Chondrocyte (in vitro differentiated cells): Measurements from ENCODE around the gene MR1. TPM values are rescaled to one million over a fixed set of nuclear protein-coding genes. Genes with fewer than 3 reads are reported as not detected.

Experiments used
- DNase-seq: peaks from one replicate; pipeline ENCODE4 v3.0.0; 2021; ENCODE audit warnings: mixed read lengths, low spot score
- H3K27ac Mint-ChIP-seq: one replicate; pipeline ENCODE4 v1.8.0; 2021; ENCODE audit warnings: mild to moderate bottlenecking, moderate library complexity, mixed read lengths; ENCODE audit not compliant: unreplicated experiment
- H3K27me3 Mint-ChIP-seq: 2 replicates; pipeline ENCODE4 v1.8.0; 2021; ENCODE audit warnings: low read depth, mixed read lengths
- H3K36me3 Mint-ChIP-seq: 2 replicates; pipeline ENCODE4 v1.8.0; 2021; ENCODE audit warnings: low read depth, mixed read lengths
- H3K4me1 Mint-ChIP-seq: 2 replicates; pipeline ENCODE4 v1.8.0; 2021; ENCODE audit warnings: low read depth, mild to moderate bottlenecking, mixed read lengths
- H3K4me3 Mint-ChIP-seq: one replicate; pipeline ENCODE4 v1.8.0; 2021; ENCODE audit warnings: mild to moderate bottlenecking, moderate library complexity, mixed read lengths; ENCODE audit not compliant: unreplicated experiment
- H3K9me3 Mint-ChIP-seq: 2 replicates; pipeline ENCODE4 v1.8.0; 2021; ENCODE audit warnings: low read depth, mixed read lengths
- CTCF ChIP-seq: fragments of 200-600 bp; sonication (generic); IDR thresholded peaks from 2 replicates; pipeline ENCODE4 v1.5.0; 2021; ENCODE audit warnings: antibody characterized with exemption, mild to moderate bottlenecking, moderate library complexity
- total RNA-seq: library from RNA; stranded (reverse); gene quantifications from 3 replicates; pipeline ENCODE4 v1.2.1, GENCODE V29; 2021

The MR1 gene
- total RNA-seq, 1 donor from 2014 or later, result 3.8 TPM

GRCh38 chr1:181013144-181013543 lies 20.6 kb upstream of the MR1 start:
- peaks cover 51% of the 10 kb centered on the region for H3K4me1 Mint-ChIP-seq
- no peaks in the 10 kb centered on the region for H3K9me3 Mint-ChIP-seq
- no peak overlapping the region for H3K27ac Mint-ChIP-seq
- peaks cover 2% of the 10 kb centered on the region for H3K36me3 Mint-ChIP-seq
- no peak for DNase-seq
- H3K4me3 Mint-ChIP-seq, result no peak overlapping the region
- H3K27me3 Mint-ChIP-seq, result no peaks in the 10 kb centered on the region
- no peak for TF ChIP-seq CTCF

- no peak overlapping the region for H3K27ac Mint-ChIP-seq
- DNase-seq, result no peak
- H3K27me3 Mint-ChIP-seq, result no peaks in the 10 kb centered on the region
- no peak overlapping the region for H3K4me3 Mint-ChIP-seq
- peaks cover 49% of the 10 kb centered on the region for H3K4me1 Mint-ChIP-seq
- H3K36me3 Mint-ChIP-seq, result peaks cover 2% of the 10 kb centered on the region
- no peaks in the 10 kb centered on the region for H3K9me3 Mint-ChIP-seq
- no peak for TF ChIP-seq CTCF
Observed at GRCh38 chr1:181014477-181015250, 19.1 kb upstream of the MR1 start.

- H3K27ac Mint-ChIP-seq, result no peak overlapping the region
- H3K27me3 Mint-ChIP-seq, result no peaks in the 10 kb centered on the region
- H3K4me3 Mint-ChIP-seq, result no peak overlapping the region
- no peak for DNase-seq
- peaks cover 2% of the 10 kb centered on the region for H3K36me3 Mint-ChIP-seq
- TF ChIP-seq CTCF, result no peak
- H3K9me3 Mint-ChIP-seq, result no peaks in the 10 kb centered on the region
- peaks cover 45% of the 10 kb centered on the region for H3K4me1 Mint-ChIP-seq
Observed at GRCh38 chr1:181015251-181015615, 18.6 kb upstream of the MR1 start.

- no peak for TF ChIP-seq CTCF
- H3K4me3 Mint-ChIP-seq, result no peak overlapping the region
- peaks cover 2% of the 10 kb centered on the region for H3K36me3 Mint-ChIP-seq
- no peaks in the 10 kb centered on the region for H3K9me3 Mint-ChIP-seq
- H3K27me3 Mint-ChIP-seq, result no peaks in the 10 kb centered on the region
- H3K4me1 Mint-ChIP-seq, result peaks cover 45% of the 10 kb centered on the region
- no peak overlapping the region for H3K27ac Mint-ChIP-seq
- no peak for DNase-seq
Observed at GRCh38 chr1:181016563-181016962, 17.2 kb upstream of the MR1 start.

- Mint-ChIP-seq H3K27ac (peak overlapping the region; percentile 9), H3K4me1 (peaks cover 25% of the 10 kb centered on the region), H3K4me3 (no peak overlapping the region), H3K27me3 (no peaks in the 10 kb centered on the region), H3K36me3 (peaks cover 2% of the 10 kb centered on the region), H3K9me3 (no peaks in the 10 kb centered on the region)
- no peak for TF ChIP-seq CTCF
- no peak for DNase-seq
Observed at GRCh38 chr1:181018901-181019681, 14.7 kb upstream of the MR1 start.
